IPS-20b (cell line): Measurements from ENCODE around the gene PITPNC1.

Experiments
- H3K27ac ChIP-seq: one replicate; pipeline ENCODE4 v1.5.1; 2013; ENCODE audit warnings: low read length
- H3K27me3 ChIP-seq: 2 replicates; pipeline ENCODE4 v1.6.1; 2013; ENCODE audit warnings: mild to moderate bottlenecking, low read length, inconsistent platforms; ENCODE audit not compliant: insufficient read depth
- H3K36me3 ChIP-seq: 2 replicates; pipeline ENCODE4 v1.6.1; 2013; ENCODE audit warnings: low read depth, mild to moderate bottlenecking, inconsistent platforms, low read length, moderate library complexity; ENCODE audit not compliant: insufficient read depth
- H3K4me1 ChIP-seq: 2 replicates; pipeline ENCODE4 v1.6.1; 2013; ENCODE audit warnings: mild to moderate bottlenecking, control low read depth, inconsistent platforms, low read length, moderate library complexity; ENCODE audit not compliant: insufficient read depth
- H3K4me3 ChIP-seq: 2 replicates; pipeline ENCODE4 v1.5.1; 2013; ENCODE audit warnings: mild to moderate bottlenecking, low read length, inconsistent platforms
- H3K9ac ChIP-seq: 2 replicates; pipeline ENCODE4 v1.6.1; 2013; ENCODE audit warnings: low read depth, mild to moderate bottlenecking, inconsistent platforms, low read length, moderate library complexity
- H3K9me3 ChIP-seq: 2 replicates; pipeline ENCODE4 v1.6.1; 2013; ENCODE audit warnings: mild to moderate bottlenecking, low read depth, low read length, inconsistent platforms; ENCODE audit not compliant: insufficient read depth

Gene PITPNC1

DNA sequence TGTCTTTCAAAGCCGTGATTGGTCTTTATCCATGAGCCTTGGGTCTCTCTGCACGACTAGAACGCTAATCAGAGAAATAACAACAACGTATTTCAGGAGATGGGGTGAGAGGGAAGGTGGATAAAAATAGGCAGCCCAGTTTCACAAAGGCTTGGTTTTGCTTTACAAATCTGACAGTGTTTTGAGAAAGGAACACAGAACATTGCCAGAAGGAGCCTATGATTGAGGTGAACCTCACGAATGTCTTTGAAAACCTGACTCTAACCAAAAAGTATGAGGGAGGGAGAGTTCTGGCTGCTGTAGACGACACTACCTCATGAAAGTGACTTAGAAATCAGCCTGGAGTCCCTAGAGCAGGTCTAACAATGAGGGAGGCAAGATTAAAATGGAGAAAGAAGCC lies 302.6 kb downstream of the PITPNC1 start:
- Histone ChIP-seq H3K27me3 (no peaks in the 10 kb centered on the region), H3K27ac (no peak overlapping the region), H3K4me1 (no peaks in the 10 kb centered on the region), H3K4me3 (no peak overlapping the region), H3K9me3 (no peaks in the 10 kb centered on the region), H3K9ac (no peak overlapping the region), H3K36me3 (0 out of 2 replicates have a peak, but pooled peaks cover 3% of the 10 kb centered on the region)

DNA sequence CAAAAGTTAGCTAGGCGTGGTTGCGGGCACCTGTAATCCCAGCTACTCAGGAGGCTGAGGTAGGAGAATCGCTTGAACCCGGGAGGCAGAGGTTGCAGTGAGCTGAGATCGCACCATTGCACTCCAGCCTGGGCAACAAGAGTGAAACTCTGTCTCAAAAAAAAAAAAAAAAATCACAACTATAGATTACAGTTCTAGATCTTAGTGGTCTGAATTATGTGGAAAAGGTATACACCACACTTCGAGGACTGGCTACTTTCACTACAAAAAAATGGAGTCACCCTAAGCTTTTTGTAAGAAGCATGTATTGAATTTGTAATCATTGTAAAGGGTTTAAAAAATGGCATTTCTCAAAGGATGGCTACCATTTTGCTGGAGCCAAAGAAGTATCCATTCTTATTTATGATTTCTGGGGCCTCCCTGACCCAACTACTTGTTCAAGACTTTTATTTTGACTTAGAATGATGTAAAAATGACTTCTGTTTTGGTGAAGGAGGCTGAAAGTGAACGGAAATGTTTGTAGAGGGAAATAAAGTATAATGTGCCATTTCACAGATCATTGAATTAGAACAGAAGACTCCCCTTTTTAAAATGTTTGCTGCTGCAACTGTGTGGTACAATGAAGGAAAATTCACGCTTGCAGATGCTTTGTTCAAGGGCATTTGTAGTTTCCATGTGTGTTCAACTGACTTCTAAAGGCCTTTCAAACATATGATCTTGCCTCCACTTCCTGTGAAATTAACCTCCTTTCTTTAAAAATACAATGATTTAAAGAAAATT lies 303.6 kb downstream of the PITPNC1 start:
- Histone ChIP-seq H3K4me3 (no peak overlapping the region), H3K27ac (no peak overlapping the region), H3K4me1 (no peaks in the 10 kb centered on the region), H3K9ac (no peak overlapping the region), H3K9me3 (no peaks in the 10 kb centered on the region), H3K36me3 (0 out of 2 replicates have a peak, but pooled peaks cover 3% of the 10 kb centered on the region), H3K27me3 (no peaks in the 10 kb centered on the region)

DNA sequence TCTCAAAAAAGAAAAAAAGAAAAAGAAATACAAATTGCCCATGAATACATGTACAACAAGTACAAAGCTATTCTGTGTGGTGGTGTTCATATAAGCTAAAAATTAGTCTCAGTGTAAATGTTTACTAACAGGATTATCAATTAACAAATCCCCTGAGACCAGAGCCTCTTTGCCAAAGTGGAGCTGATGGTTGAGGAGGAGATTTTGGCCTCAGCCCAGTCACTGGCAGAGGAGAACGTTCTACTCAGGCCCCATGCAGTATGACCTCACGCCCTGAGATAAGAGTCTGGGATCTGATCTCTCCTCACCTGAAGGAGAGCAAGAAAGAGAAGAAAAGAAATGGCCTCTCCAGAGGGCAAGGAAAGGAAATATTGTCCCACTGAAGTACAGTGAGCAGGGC lies 305.1 kb downstream of the PITPNC1 start:
- no peak overlapping the region for H3K4me3 ChIP-seq
- H3K27ac ChIP-seq, result no peak overlapping the region
- H3K4me1 ChIP-seq, result no peaks in the 10 kb centered on the region
- H3K9me3 ChIP-seq, result no peaks in the 10 kb centered on the region
- no peaks in the 10 kb centered on the region for H3K27me3 ChIP-seq
- H3K9ac ChIP-seq, result no peak overlapping the region
- H3K36me3 ChIP-seq, result peaks cover 6% of the 10 kb centered on the region

DNA sequence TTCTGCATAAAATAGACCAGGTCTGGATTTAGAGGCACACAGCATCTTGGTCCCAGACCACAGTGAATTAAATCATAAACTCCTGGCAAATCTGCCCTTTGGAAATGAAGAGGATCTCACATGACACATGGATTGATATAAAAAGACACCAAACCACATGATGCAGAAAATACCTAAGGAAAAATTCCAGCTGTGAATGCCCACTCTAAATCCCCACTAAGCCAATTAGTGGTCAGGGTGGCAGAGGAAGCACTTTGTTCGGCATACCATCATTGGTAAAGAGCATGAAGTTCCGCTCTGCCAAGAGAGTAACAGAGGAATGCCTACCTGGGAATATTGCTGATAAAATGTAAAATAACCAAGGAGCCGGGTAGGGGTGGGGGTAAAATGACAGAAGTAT lies 308.3 kb downstream of the PITPNC1 start:
- H3K9ac ChIP-seq, result no peak overlapping the region
- H3K4me3 ChIP-seq, result no peak overlapping the region
- peaks cover 5% of the 10 kb centered on the region for H3K36me3 ChIP-seq
- H3K9me3 ChIP-seq, result no peaks in the 10 kb centered on the region
- no peak overlapping the region for H3K27ac ChIP-seq
- peaks cover 2% of the 10 kb centered on the region; the same call in 1 of the 2 replicates for H3K4me1 ChIP-seq
- no peaks in the 10 kb centered on the region for H3K27me3 ChIP-seq

DNA sequence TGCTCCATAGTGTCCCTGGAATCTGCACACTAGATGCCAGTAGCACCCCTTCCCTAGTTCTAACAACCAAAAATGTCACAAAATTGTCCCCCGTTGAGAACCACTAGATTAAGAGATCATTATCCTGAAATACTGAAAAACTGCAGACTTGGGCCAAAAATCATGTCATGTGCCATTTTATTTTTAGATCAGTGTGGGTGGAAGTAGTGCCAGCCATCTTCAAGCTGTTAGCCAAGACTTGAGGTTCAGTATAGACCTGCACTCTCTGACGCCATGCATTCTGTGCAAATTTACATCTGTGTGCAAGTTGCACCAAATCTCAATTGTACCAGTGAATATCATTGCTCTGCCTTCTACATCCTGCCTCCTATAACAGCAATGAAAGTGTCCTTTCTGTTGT lies 309.2 kb downstream of the PITPNC1 start:
- no peaks in the 10 kb centered on the region for H3K9me3 ChIP-seq
- no peak overlapping the region for H3K4me3 ChIP-seq
- no peak overlapping the region for H3K27ac ChIP-seq
- no peaks in the 10 kb centered on the region for H3K27me3 ChIP-seq
- peaks cover 5% of the 10 kb centered on the region for H3K36me3 ChIP-seq
- H3K9ac ChIP-seq, result no peak overlapping the region
- H3K4me1 ChIP-seq, result peaks cover 2% of the 10 kb centered on the region; the same call in 1 of the 2 replicates

DNA sequence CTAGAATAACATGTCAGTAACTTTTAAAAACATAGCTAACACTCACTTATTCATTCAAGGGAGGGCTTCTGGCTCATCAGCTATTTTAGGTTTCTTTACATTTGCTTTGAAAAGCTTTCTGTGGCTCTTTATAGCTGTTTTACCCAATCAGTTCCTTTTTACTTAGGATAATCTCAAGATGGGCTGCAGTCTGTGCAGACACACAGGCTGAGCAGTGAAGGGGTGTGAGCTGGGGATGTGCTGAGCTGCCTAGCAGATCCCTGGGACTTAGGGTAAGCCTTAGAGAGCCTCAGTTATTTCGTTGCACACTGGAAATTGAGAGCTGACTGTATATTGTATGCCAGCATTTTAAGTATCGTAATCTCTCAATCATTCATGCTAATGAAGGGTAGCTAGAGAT lies 310.4 kb downstream of the PITPNC1 start:
- Histone ChIP-seq H3K9ac (no peak overlapping the region), H3K36me3 (peaks cover 6% of the 10 kb centered on the region), H3K27me3 (no peaks in the 10 kb centered on the region), H3K9me3 (no peaks in the 10 kb centered on the region), H3K4me1 (peaks cover 2% of the 10 kb centered on the region; the same call in 1 of the 2 replicates), H3K27ac (no peak overlapping the region), H3K4me3 (no peak overlapping the region)

- no peak overlapping the region for H3K9ac ChIP-seq
- H3K4me3 ChIP-seq, result no peak overlapping the region
- peaks cover 2% of the 10 kb centered on the region; the same call in 1 of the 2 replicates for H3K4me1 ChIP-seq
- H3K27me3 ChIP-seq, result no peaks in the 10 kb centered on the region
- H3K36me3 ChIP-seq, result peaks cover 18% of the 10 kb centered on the region
- H3K27ac ChIP-seq, result no peak overlapping the region
- H3K9me3 ChIP-seq, result no peaks in the 10 kb centered on the region
Measured at GRCh38 chr17:67689534-67690177, 312.6 kb downstream of the PITPNC1 start.

DNA sequence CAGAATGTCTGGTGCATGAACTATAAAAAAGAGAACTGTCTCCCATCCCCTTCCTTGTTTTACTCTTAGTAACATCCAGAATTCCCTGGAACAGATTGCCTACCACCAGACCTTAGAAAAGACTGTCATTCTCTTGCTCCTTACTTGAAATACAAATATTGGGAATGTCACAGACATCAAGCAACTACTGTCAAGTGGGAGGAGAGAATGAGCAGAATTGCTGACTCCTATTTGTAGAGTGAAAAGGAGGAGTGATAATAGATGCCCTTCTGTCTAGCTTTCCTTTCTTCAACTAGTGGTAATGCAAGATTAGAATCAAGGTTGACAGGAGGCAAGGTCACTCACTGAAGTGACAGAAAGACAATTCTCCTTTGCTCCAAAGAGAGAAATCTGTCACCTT lies 316.7 kb downstream of the PITPNC1 start:
- H3K9ac ChIP-seq, result no peak overlapping the region
- no peak overlapping the region for H3K27ac ChIP-seq
- H3K36me3 ChIP-seq, result peaks cover 12% of the 10 kb centered on the region
- peaks cover 7% of the 10 kb centered on the region; the same call in 1 of the 2 replicates for H3K4me1 ChIP-seq
- no peak overlapping the region for H3K4me3 ChIP-seq
- no peaks in the 10 kb centered on the region for H3K27me3 ChIP-seq
- H3K9me3 ChIP-seq, result no peaks in the 10 kb centered on the region

GRCh38 chr17:67696347-67696746 lies 319.3 kb downstream of the PITPNC1 start:
- Histone ChIP-seq H3K27ac (no peak overlapping the region), H3K9me3 (no peaks in the 10 kb centered on the region), H3K36me3 (peaks cover 12% of the 10 kb centered on the region), H3K4me1 (peaks cover 7% of the 10 kb centered on the region; the same call in 1 of the 2 replicates), H3K4me3 (no peak overlapping the region), H3K9ac (no peak overlapping the region), H3K27me3 (no peaks in the 10 kb centered on the region)

DNA sequence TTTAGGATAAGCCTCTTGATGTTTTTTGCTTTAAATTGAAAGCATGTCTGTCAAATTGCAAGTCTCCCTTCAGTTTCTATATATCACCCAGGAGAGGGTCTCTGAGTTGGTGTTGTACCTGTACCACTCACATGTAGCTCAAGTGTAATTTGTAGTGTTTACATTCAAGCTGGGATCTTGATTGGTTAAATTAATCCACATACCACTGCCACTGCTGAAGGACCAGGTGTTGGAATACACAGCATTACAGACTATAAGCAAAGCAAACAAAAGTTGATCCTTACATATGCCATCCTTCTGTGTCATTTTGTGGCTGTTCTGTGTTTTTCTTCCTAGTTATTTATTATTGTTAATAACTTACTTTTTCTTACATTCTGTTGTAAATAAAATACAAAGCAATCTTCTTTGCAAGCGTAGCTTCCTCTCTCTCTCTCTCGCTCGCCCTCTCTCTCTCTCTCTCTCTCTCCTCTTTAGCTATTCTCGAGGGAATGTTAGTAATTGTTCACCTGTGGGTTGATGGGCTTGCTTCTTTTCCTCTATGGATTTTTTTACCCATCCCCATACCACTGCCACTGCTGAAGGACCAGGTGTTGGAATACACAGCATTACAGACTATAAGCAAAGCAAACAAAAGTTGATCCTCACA lies 319.9 kb downstream of the PITPNC1 start:
- Histone ChIP-seq H3K27me3 (no peaks in the 10 kb centered on the region), H3K36me3 (peaks cover 12% of the 10 kb centered on the region), H3K9ac (no peak overlapping the region), H3K4me1 (peaks cover 7% of the 10 kb centered on the region; the same call in 1 of the 2 replicates), H3K4me3 (no peak overlapping the region), H3K9me3 (no peaks in the 10 kb centered on the region), H3K27ac (no peak overlapping the region)

GRCh38 chr17:67700037-67700724 lies 323.1 kb downstream of the PITPNC1 start:
- Histone ChIP-seq H3K4me1 (peaks cover 7% of the 10 kb centered on the region; the same call in 1 of the 2 replicates), H3K27ac (no peak overlapping the region), H3K4me3 (no peak overlapping the region), H3K27me3 (no peaks in the 10 kb centered on the region), H3K9me3 (no peaks in the 10 kb centered on the region), H3K36me3 (no peaks in the 10 kb centered on the region), H3K9ac (no peak overlapping the region; the same call in 1 of the 2 replicates)
